Measurements from ENCODE around the gene SSC4D.
A peak's percentile ranks its signal among the peaks of the same experiment; 100 is the strongest.
"Not testable (repeated sequence)": the region's sequence is repeated elsewhere in the genome, so short reads cannot be mapped to it uniquely, and the experiment has no call there.

SSC4D gene

DNA sequence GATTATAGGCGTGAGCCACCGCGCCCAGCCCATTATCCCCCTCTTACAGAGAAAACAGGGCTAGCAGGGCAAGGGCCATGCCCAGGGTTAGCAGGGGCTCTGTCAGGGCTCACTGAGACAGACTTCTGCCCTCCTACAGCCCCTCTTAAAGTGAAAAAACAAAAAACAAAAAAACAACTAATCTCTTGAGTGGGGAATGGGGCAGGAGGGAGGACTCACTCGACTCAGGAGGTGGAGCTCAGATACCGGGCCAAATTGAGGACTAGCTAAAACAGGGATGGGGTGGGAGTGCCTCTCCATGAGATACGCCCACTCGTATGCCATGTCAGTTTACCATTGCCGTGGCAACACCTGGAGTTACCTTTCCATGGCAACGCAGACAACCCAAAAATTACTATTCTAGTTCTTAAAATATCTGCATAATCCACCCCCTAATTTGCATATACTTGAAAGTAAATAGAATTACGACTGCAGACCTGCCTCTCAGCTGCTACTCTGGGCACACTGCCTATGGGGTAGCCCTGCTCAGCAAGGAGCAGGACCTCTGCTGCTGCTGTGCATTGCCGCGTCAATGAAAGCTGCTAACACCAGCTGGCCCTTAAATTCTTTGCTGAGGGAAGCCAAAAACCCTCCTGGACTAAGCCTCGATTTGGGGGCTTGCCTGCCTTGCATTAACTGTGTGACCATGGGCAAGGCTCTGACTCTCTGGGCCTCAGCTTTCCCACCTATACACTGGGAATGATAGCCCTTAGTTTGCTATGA, 13.4 kb downstream of the SSC4D start:
- H3K4me3 ChIP-seq (ENCODE audit: control insufficient read depth, low read depth, low read length), result no peak overlapping the region
- TF ChIP-seq, protein P1, sequence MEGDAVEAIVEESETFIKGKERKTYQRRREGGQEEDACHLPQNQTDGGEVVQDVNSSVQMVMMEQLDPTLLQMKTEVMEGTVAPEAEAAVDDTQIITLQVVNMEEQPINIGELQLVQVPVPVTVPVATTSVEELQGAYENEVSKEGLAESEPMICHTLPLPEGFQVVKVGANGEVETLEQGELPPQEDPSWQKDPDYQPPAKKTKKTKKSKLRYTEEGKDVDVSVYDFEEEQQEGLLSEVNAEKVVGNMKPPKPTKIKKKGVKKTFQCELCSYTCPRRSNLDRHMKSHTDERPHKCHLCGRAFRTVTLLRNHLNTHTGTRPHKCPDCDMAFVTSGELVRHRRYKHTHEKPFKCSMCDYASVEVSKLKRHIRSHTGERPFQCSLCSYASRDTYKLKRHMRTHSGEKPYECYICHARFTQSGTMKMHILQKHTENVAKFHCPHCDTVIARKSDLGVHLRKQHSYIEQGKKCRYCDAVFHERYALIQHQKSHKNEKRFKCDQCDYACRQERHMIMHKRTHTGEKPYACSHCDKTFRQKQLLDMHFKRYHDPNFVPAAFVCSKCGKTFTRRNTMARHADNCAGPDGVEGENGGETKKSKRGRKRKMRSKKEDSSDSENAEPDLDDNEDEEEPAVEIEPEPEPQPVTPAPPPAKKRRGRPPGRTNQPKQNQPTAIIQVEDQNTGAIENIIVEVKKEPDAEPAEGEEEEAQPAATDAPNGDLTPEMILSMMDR (IDR thresholded peaks at IDR 0.05; ENCODE audit: control insufficient read depth, insufficient read depth, low read depth, low read length, missing control alignments), result no peak
- no peak for DNase-seq (ENCODE audit: low read depth)

DNA sequence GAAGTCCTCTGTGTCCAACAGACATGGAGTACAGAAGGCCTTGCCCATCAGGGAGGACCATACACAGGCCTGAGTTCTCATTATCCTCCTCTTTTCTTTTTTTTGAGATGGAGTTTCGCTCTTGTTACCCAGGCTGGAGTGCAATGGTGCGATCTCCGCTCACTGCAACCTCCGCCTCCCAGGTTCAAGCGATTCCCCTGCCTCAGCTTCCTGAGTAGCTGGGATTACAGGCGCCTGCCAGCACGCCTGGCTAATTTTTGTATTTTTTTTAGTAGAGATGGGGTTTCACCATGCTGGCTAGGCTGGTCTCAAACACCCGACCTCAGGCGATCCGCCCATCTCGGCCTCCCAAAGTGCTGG, 13.9 kb downstream of the SSC4D start:
- not testable (repeated sequence) for DNase-seq (ENCODE audit: low read depth); H3K4me3 ChIP-seq (ENCODE audit: control insufficient read depth, low read depth, low read length)

DNA sequence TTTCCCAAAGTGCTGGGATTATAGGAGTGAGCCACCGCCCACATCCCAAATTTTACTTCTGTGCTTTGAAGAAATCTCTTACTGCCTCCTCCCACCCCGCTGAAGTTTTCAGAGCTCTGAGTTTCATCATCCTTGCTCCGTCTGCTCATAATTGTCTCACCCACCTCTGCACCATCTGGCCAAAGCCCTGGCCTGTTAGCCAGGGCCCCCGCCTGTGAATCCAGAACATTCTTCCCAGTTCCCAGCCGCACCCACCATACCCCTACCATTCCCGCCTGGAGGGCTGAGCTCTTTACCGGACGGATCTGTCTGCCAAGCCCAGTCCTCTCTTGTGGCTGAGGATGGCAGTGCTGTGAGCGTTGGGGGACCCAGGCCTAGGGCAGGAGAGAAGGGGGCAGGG, 14.5 kb downstream of the SSC4D start:
- no peak overlapping the region for H3K4me3 ChIP-seq (ENCODE audit: control insufficient read depth, low read depth, low read length)
- no peak for DNase-seq (ENCODE audit: low read depth)
- TF ChIP-seq, protein P1 (IDR thresholded peaks at IDR 0.05; ENCODE audit: control insufficient read depth, insufficient read depth, low read depth, low read length, missing control alignments), result no peak

DNA sequence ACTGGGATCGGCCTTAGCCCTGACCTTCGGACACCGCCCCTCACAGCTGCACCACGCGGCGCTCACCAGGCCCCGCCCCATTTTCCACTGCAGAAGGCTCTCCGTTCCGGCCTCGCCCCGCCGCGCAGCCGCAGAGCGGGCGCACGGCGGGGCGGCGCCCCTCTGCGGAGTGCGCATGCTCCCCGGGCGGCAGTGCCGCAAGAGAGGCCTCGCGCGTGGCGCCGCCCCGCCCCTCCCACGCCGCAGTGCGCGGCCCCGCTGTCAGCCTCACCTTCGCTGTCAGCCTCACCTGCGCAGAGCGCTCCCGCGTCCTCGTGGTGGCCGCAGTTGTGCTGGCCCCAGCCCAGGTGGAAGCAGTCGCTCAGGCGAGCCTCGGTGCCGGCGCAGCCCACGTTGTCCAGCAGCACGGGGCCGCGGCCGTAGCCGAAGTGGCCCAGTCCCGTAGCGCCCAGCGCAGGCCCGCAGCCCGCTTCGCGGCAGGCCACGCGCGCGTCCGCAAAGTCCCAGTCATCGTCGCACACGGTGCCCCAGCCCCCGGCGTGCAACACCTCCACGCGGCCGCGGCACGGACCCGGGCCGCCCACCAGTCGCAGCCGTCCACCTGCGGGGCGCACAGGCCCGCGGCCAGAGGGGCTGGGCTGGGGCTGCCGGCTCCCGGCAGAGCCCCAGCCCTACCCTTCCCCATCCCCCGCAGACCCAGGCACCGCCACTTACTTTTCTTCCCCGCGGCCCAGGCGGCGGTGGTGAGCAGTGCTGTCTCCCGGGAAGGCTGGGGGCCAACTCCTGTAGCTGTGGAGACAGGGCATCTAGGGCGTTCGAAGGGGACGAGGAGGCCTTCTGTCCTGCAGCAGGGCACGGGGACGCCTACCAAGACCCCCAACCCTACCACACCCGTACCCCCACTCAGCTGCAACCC, 16.1 kb downstream of the SSC4D start:
- peak overlapping the region; percentile 40 for H3K4me3 ChIP-seq (ENCODE audit: control insufficient read depth, low read depth, low read length)
- TF ChIP-seq, protein P1 (IDR thresholded peaks at IDR 0.05; ENCODE audit: control insufficient read depth, insufficient read depth, low read depth, low read length, missing control alignments), result no peak
- DNase-seq (ENCODE audit: low read depth), result no peak

DNA sequence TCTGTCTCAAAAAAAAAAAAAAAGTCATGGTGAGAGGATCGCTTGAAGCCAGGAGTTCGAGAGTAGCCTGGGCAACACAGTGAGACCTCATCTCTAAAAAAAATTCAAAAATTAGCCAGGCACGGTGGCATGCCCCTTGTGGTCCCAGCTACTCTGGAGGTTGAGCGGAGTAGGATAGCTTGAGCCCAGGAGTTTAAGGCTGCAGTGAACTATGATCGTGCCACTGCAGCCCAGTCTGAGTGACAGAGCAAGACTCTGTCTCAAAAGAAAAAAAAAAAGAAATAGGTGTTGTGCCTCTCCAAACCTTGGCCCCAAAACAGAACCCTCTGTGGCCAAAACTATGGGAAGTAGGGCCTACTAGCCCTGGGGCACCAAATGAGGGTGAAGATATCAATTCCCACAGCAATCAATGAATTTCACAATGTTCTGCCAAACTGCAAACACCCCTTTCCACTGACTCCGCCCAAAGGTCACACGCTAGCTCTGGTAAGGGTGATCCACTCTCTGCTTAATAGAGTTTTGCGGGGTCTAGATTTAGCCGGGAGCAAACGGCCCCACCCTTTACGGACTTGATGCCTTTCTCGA, 16.9 kb downstream of the SSC4D start:
- DNase-seq (ENCODE audit: low read depth), result no peak
- TF ChIP-seq, protein P1 (IDR thresholded peaks at IDR 0.05; ENCODE audit: control insufficient read depth, insufficient read depth, low read depth, low read length, missing control alignments), result no peak
- peak overlapping the region; percentile 31 for H3K4me3 ChIP-seq (ENCODE audit: control insufficient read depth, low read depth, low read length)

DNA sequence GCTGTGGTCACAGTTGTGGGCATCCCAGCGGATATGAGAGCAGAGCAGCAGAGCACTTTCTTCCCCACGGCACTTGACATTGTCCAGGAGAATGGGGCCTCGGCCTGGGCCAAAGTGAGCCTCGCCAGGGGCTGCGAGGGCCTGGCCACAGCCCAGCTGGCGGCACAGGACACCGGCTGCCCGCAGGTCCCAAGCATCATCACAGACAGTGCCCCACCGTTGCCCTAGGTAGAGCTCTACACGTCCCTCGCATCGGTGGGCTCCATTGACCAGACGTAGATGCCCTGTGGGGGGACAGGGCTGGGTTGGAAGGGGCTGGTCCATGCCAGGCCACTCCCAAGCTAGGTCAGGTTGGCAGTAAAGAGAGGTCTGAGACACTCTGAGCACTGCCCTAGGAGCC, 19.4 kb downstream of the SSC4D start:
- DNase-seq (ENCODE audit: low read depth), result no peak
- no peak overlapping the region for H3K4me3 ChIP-seq (ENCODE audit: control insufficient read depth, low read depth, low read length)
- TF ChIP-seq, protein P1 (IDR thresholded peaks at IDR 0.05; ENCODE audit: control insufficient read depth, insufficient read depth, low read depth, low read length, missing control alignments), result no peak

DNA sequence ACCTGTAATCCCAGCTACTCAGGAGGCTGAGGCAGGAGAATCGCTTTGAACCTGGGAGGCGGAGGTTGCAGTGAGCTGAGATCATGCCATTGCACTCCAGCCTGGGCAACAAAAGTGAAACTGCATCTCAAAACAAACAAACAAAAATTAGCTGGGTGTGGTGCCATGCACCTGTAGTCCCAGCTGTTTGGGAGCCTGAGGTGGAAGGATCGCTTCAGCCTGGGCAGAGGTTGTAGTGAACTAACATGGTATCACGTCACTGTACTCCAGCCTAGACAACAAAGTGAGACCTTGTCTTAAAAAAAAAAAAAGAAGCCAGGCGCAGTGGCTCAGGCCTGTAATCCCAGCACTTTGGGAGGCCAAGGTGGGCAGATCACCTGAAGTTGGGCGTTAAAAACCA, 21.7 kb downstream of the SSC4D start:
- H3K4me3 ChIP-seq (ENCODE audit: control insufficient read depth, low read depth, low read length); DNase-seq (ENCODE audit: low read depth): not testable (repeated sequence)

Data from AG09309 (cell line).